ENCODE results near the gene CRISP1. TPM values are rescaled to one million over a fixed set of nuclear protein-coding genes. Genes with fewer than 3 reads are reported as not detected.

Gene CRISP1
- total RNA-seq, 4 donors from 2014 or later, result not detected

- Histone ChIP-seq H3K36me3 (no peaks in the 10 kb centered on the region), H3K27me3 (no peaks in the 10 kb centered on the region), H3K4me3 (no peak overlapping the region), H3K9me3 (no peaks in the 10 kb centered on the region), H3K4me1 (no peaks in the 10 kb centered on the region), H3K27ac (no peak overlapping the region)
- in situ Hi-C loops (cut with MboI; ENCODE audit: low pct_ligation_motif_present in 1 of 4, low pct_unique_long_range_greater_than_20kb in 1 of 4, low sequenced_read_pairs in 3 of 4), result no loop called here
- 65 to 78% methylated on average over 2 of the region's 2 CpGs for WGBS, 2 donors (ENCODE audit: low coverage in 1 of 2)
- TF ChIP-seq POLR2AphosphoS5 (IDR thresholded peaks at IDR 0.05), result no peak
- no peak for TF ChIP-seq CTCF (IDR thresholded peaks at IDR 0.05)
- no peak for TF ChIP-seq EP300 (IDR thresholded peaks at IDR 0.05; ENCODE audit: low read depth)
- TF ChIP-seq POLR2A (IDR thresholded peaks at IDR 0.05), result no peak
- intact Hi-C loops (cut with DNase I; ENCODE audit: low total_unique reads), result no loop called here
- no peak for DNase-seq
These were observed 44.9 kb upstream of the CRISP1 start for GRCh38 chr6:49911252-49911651.

GRCh38 chr6:49909563-49909962, 43.2 kb upstream of the CRISP1 start:
- 44 to 57% methylated on average over 1 to 2 of the region's 2 CpGs for WGBS, 2 donors (ENCODE audit: low coverage in 1 of 2)
- TF ChIP-seq POLR2A (IDR thresholded peaks at IDR 0.05) (no peak), POLR2AphosphoS5 (IDR thresholded peaks at IDR 0.05) (no peak), CTCF (IDR thresholded peaks at IDR 0.05) (no peak), EP300 (IDR thresholded peaks at IDR 0.05; ENCODE audit: low read depth) (no peak)
- no peak overlapping the region for H3K27ac ChIP-seq
- no peak for DNase-seq
- H3K9me3 ChIP-seq, result no peaks in the 10 kb centered on the region
- no peaks in the 10 kb centered on the region for H3K4me1 ChIP-seq
- intact Hi-C loops (cut with DNase I; ENCODE audit: low total_unique reads), result no loop called here
- in situ Hi-C loops (cut with MboI; ENCODE audit: low pct_ligation_motif_present in 1 of 4, low pct_unique_long_range_greater_than_20kb in 1 of 4, low sequenced_read_pairs in 3 of 4), result no loop called here
- no peak overlapping the region for H3K4me3 ChIP-seq
- H3K36me3 ChIP-seq, result no peaks in the 10 kb centered on the region
- H3K27me3 ChIP-seq, result no peaks in the 10 kb centered on the region

GRCh38 chr6:49906526-49906925, 40.2 kb upstream of the CRISP1 start:
- in situ Hi-C loops (cut with MboI; ENCODE audit: low pct_ligation_motif_present in 1 of 4, low pct_unique_long_range_greater_than_20kb in 1 of 4, low sequenced_read_pairs in 3 of 4) (no loop called here), intact Hi-C loops (cut with DNase I; ENCODE audit: low total_unique reads) (no loop called here)
- 13 to 50% methylated on average over 1 of the region's 1 CpG for WGBS, 2 donors (ENCODE audit: low coverage in 1 of 2)
- Histone ChIP-seq H3K27me3 (no peaks in the 10 kb centered on the region), H3K36me3 (no peaks in the 10 kb centered on the region), H3K4me1 (no peaks in the 10 kb centered on the region), H3K4me3 (no peak overlapping the region), H3K9me3 (no peaks in the 10 kb centered on the region), H3K27ac (no peak overlapping the region)
- TF ChIP-seq POLR2AphosphoS5 (IDR thresholded peaks at IDR 0.05), result no peak
- TF ChIP-seq CTCF (IDR thresholded peaks at IDR 0.05), result no peak
- no peak for TF ChIP-seq EP300 (IDR thresholded peaks at IDR 0.05; ENCODE audit: low read depth)
- no peak for TF ChIP-seq POLR2A (IDR thresholded peaks at IDR 0.05)
- no peak for DNase-seq

- DNase-seq, result no peak
- Histone ChIP-seq H3K27ac (no peak overlapping the region), H3K27me3 (no peaks in the 10 kb centered on the region), H3K9me3 (no peaks in the 10 kb centered on the region), H3K4me1 (no peaks in the 10 kb centered on the region), H3K36me3 (no peaks in the 10 kb centered on the region), H3K4me3 (no peak overlapping the region)
- TF ChIP-seq CTCF (IDR thresholded peaks at IDR 0.05) (no peak), EP300 (IDR thresholded peaks at IDR 0.05; ENCODE audit: low read depth) (no peak), POLR2A (IDR thresholded peaks at IDR 0.05) (no peak), POLR2AphosphoS5 (IDR thresholded peaks at IDR 0.05) (no peak)
- WGBS, 2 donors (ENCODE audit: low coverage in 1 of 2), result 18 to 24% methylated on average over 2 of the region's 2 CpGs
- intact Hi-C loops (cut with DNase I; ENCODE audit: low total_unique reads) (no loop called here), in situ Hi-C loops (cut with MboI; ENCODE audit: low pct_ligation_motif_present in 1 of 4, low pct_unique_long_range_greater_than_20kb in 1 of 4, low sequenced_read_pairs in 3 of 4) (no loop called here)
These were observed 39.0 kb upstream of the CRISP1 start for GRCh38 chr6:49905296-49905695.

Measured in transverse colon (tissue), 4 donors.